Caco-2 (cell line): ENCODE measurements around the gene EMC10. TPM values are rescaled to one million over a fixed set of nuclear protein-coding genes. Genes with fewer than 3 reads are reported as not detected.

Source experiments
- BruUV-seq: library from RNA; stranded (reverse); fragments of 400-500 nt; replicated peaks from 2 replicates; lab custom pipeline; 2021; lab: Mats Ljungman, UMichigan
- CTCF ChIA-PET: fragments of 300-600 bp; sonication (Branson Sonifier 250); formaldehyde crosslinking; loops from one replicate; lab custom pipeline; 2022; ENCODE audit warnings: antibody characterized with exemption; lab: Charles Lee
- POLR2A ChIA-PET: fragments of 300-600 bp; sonication (Branson Sonifier 250); formaldehyde crosslinking; loops from one replicate; lab custom pipeline; 2022; ENCODE audit warnings: antibody characterized with exemption; lab: Charles Lee
- DNase-seq, 2 experiments: peaks; one replicate each; pipeline versions ENCODE4 v3.0.0 to v3.0.0-alpha.2; 2020 to 2022
- H3K27me3 ChIP-seq: replicated peaks from 2 replicates; pipeline ENCODE4 v1.6.0; 2011; ENCODE audit warnings: low read length; ENCODE audit not compliant: control insufficient read depth, insufficient read depth
- H3K36me3 ChIP-seq: 2 replicates; pipeline ENCODE4 v1.5.1; 2011; ENCODE audit warnings: low read length; ENCODE audit not compliant: control insufficient read depth, insufficient read depth
- H3K4me1 ChIP-seq: fragments of 250-450 bp; sonication (Bioruptor Pico); 2 replicates; pipeline ENCODE4 v1.5.1; 2020; ENCODE audit warnings: mild to moderate bottlenecking
- H3K4me3 ChIP-seq: 2 replicates; pipeline ENCODE4 v1.5.1; 2011; ENCODE audit warnings: low read depth, mild to moderate bottlenecking, control low read depth, low read length
- H3K9me3 ChIP-seq: fragments of 250-450 bp; sonication (Bioruptor Pico); 2 replicates; pipeline ENCODE4 v1.5.1; 2020; ENCODE audit warnings: mild to moderate bottlenecking, moderate library complexity
- H3K27ac Mint-ChIP-seq: one replicate; pipeline ENCODE4 v1.8.0; 2022; ENCODE audit warnings: mixed read lengths; ENCODE audit not compliant: unreplicated experiment
- H3K27me3 Mint-ChIP-seq: one replicate; pipeline ENCODE4 v1.8.0; 2022; ENCODE audit warnings: mixed read lengths; ENCODE audit not compliant: insufficient read depth, unreplicated experiment
- H3K36me3 Mint-ChIP-seq: one replicate; pipeline ENCODE4 v1.8.0; 2022; ENCODE audit warnings: mild to moderate bottlenecking, mixed read lengths; ENCODE audit not compliant: insufficient read depth, unreplicated experiment
- H3K4me1 Mint-ChIP-seq: one replicate; pipeline ENCODE4 v1.8.0; 2022; ENCODE audit warnings: low read depth, mixed read lengths; ENCODE audit not compliant: unreplicated experiment
- H3K4me3 Mint-ChIP-seq: one replicate; pipeline ENCODE4 v1.8.0; 2022; ENCODE audit warnings: mild to moderate bottlenecking, moderate library complexity, mixed read lengths; ENCODE audit not compliant: unreplicated experiment
- H3K9me3 Mint-ChIP-seq: one replicate; pipeline ENCODE4 v1.8.0; 2022; ENCODE audit warnings: mixed read lengths; ENCODE audit not compliant: unreplicated experiment
- intact Hi-C: fragments of 100-400 bp; cut with micrococcal nuclease; formaldehyde crosslinking; loops from one replicate; pipeline ENCODE4 v1.10.0; 2022; ENCODE audit not compliant: unreplicated experiment
- total RNA-seq: library from RNA; stranded (reverse); gene quantifications from 2 replicates; pipeline ENCODE4 v1.2.3, GENCODE V29; 2022
- TF ChIP-seq, protein P1 (sequence below), 2 experiments: fragments of 200-600 bp in 1 of 2; IDR thresholded peaks; 1 replicate in 1 of 2; 2 replicates in 1 of 2; pipeline versions ENCODE4 v1.5.1 to v1.8.0; 2011 to 2022; ENCODE audit warnings: antibody characterized with exemption in 1 of 2, control low read depth in 1 of 2, inconsistent platforms in 1 of 2, low read depth in 1 of 2, low read length in 1 of 2, mild to moderate bottlenecking in 1 of 2, moderate library complexity in 1 of 2; ENCODE audit not compliant: insufficient read depth in 1 of 2, severe bottlenecking in 1 of 2, unreplicated experiment in 1 of 2

EMC10 gene
- total RNA-seq, 1 experiment from 2014 or later = 42.9 TPM

GRCh38 chr19:50465000-50465399, 11.3 kb upstream of the EMC10 start:
- BruUV-seq = no TSS peak
- intact Hi-C loops = no loop called here
- ChIA-PET POLR2A (no interaction called here), CTCF (interaction anchor here (1.0 to 2.9 kb wide), 2 partner anchors 96 to 108 kb away, joined by 4 to 18 read pairs; no protein-coding TSS in a partner anchor)
- H3K27me3 Mint-ChIP-seq = no peaks in the 10 kb centered on the region
- peaks cover 7% of the 10 kb centered on the region for H3K4me1 Mint-ChIP-seq
- Histone ChIP-seq H3K9me3 (no peaks in the 10 kb centered on the region), H3K4me3 (no peak overlapping the region), H3K4me1 (peaks cover 24% of the 10 kb centered on the region), H3K36me3 (no peaks in the 10 kb centered on the region), H3K27me3 (no peaks in the 10 kb centered on the region)
- H3K27ac Mint-ChIP-seq = peak overlapping the region; percentile 19
- H3K4me3 Mint-ChIP-seq = no peak overlapping the region
- TF ChIP-seq, protein P1, sequence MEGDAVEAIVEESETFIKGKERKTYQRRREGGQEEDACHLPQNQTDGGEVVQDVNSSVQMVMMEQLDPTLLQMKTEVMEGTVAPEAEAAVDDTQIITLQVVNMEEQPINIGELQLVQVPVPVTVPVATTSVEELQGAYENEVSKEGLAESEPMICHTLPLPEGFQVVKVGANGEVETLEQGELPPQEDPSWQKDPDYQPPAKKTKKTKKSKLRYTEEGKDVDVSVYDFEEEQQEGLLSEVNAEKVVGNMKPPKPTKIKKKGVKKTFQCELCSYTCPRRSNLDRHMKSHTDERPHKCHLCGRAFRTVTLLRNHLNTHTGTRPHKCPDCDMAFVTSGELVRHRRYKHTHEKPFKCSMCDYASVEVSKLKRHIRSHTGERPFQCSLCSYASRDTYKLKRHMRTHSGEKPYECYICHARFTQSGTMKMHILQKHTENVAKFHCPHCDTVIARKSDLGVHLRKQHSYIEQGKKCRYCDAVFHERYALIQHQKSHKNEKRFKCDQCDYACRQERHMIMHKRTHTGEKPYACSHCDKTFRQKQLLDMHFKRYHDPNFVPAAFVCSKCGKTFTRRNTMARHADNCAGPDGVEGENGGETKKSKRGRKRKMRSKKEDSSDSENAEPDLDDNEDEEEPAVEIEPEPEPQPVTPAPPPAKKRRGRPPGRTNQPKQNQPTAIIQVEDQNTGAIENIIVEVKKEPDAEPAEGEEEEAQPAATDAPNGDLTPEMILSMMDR (IDR thresholded peaks at IDR 0.05; ENCODE audit: insufficient read depth in 1 of 2, low read depth in 1 of 2, low read length in 1 of 2, severe bottlenecking in 1 of 2, unreplicated experiment in 1 of 2) = no peak
- no peak for DNase-seq
- no peaks in the 10 kb centered on the region for H3K36me3 Mint-ChIP-seq
- no peaks in the 10 kb centered on the region for H3K9me3 Mint-ChIP-seq

GRCh38 chr19:50465986-50466705, 10.2 kb upstream of the EMC10 start:
- Mint-ChIP-seq H3K4me3 (no peak overlapping the region), H3K27me3 (no peaks in the 10 kb centered on the region), H3K4me1 (peaks cover 5% of the 10 kb centered on the region), H3K27ac (no peak overlapping the region), H3K36me3 (no peaks in the 10 kb centered on the region), H3K9me3 (no peaks in the 10 kb centered on the region)
- Histone ChIP-seq H3K36me3 (no peaks in the 10 kb centered on the region), H3K9me3 (no peaks in the 10 kb centered on the region), H3K27me3 (no peaks in the 10 kb centered on the region), H3K4me3 (no peak overlapping the region), H3K4me1 (peaks cover 12% of the 10 kb centered on the region)
- TF ChIP-seq, protein P1 (IDR thresholded peaks at IDR 0.05; ENCODE audit: insufficient read depth in 1 of 2, low read depth in 1 of 2, low read length in 1 of 2, severe bottlenecking in 1 of 2, unreplicated experiment in 1 of 2) = peak; percentile 42 to 54
- BruUV-seq = no TSS peak
- ChIA-PET POLR2A (no interaction called here), CTCF (interaction anchor here (0.6 to 2.9 kb wide), 4 partner anchors 13 to 261 kb away, joined by 3 to 18 read pairs (median 4); no protein-coding TSS in a partner anchor)
- intact Hi-C loops = no loop called here
- DNase-seq = peak in 1 of 2 experiments; percentile 57

- no peak overlapping the region for H3K27ac Mint-ChIP-seq
- ChIA-PET CTCF (interaction anchor here (2.9 kb wide), 1 partner anchor 98 kb away, joined by 18 read pairs; no protein-coding TSS in a partner anchor), POLR2A (no interaction called here)
- no peaks in the 10 kb centered on the region for H3K27me3 Mint-ChIP-seq
- no peak for DNase-seq
- intact Hi-C loops = no loop called here
- BruUV-seq = no TSS peak
- no peak overlapping the region for H3K4me3 Mint-ChIP-seq
- H3K9me3 ChIP-seq = no peaks in the 10 kb centered on the region
- H3K36me3 Mint-ChIP-seq = no peaks in the 10 kb centered on the region
- H3K36me3 ChIP-seq = no peaks in the 10 kb centered on the region
- H3K9me3 Mint-ChIP-seq = no peaks in the 10 kb centered on the region
- H3K4me3 ChIP-seq = no peak overlapping the region
- H3K4me1 Mint-ChIP-seq = no peaks in the 10 kb centered on the region
- H3K27me3 ChIP-seq = no peaks in the 10 kb centered on the region
- H3K4me1 ChIP-seq = peaks cover 7% of the 10 kb centered on the region
- TF ChIP-seq, protein P1 (IDR thresholded peaks at IDR 0.05; ENCODE audit: insufficient read depth in 1 of 2, low read depth in 1 of 2, low read length in 1 of 2, severe bottlenecking in 1 of 2, unreplicated experiment in 1 of 2) = no peak
These were observed 9.6 kb upstream of the EMC10 start for GRCh38 chr19:50466706-50467039.
